CD8-positive, alpha-beta memory T cell (primary cell): ENCODE results near the gene PTS. TPM values are rescaled to one million over a fixed set of nuclear protein-coding genes. Genes with fewer than 3 reads are reported as not detected.
A peak's percentile ranks its signal among the peaks of the same experiment; 100 is the strongest.

Experiments
- CTCF ChIA-PET: fragments of 350-600 bp; sonication (Branson Sonifier 250); formaldehyde crosslinking; loops from one replicate; lab custom pipeline; 2021; ENCODE audit warnings: antibody characterized with exemption; lab: Charles Lee
- POLR2A ChIA-PET: fragments of 350-600 bp; sonication (Branson Sonifier 250); formaldehyde crosslinking; loops from one replicate; lab custom pipeline; 2021; ENCODE audit warnings: antibody characterized with exemption; lab: Charles Lee
- DNase-seq, 5 donors: peaks; one replicate each; pipeline versions ENCODE4 v3.0.0 to v3.0.0-alpha.2; 2020 to 2022; ENCODE audit warnings: mixed read lengths in 1 of 5
- H3K27ac ChIP-seq: one replicate; pipeline ENCODE4 v1.7.0; 2013; ENCODE audit warnings: low read depth, mild to moderate bottlenecking, low read length, moderate library complexity
- H3K27me3 ChIP-seq: 2 replicates; pipeline ENCODE4 v1.7.0; 2013; ENCODE audit warnings: low read length, mild to moderate bottlenecking; ENCODE audit not compliant: insufficient read depth, poor library complexity, severe bottlenecking
- H3K36me3 ChIP-seq: 2 replicates; pipeline ENCODE4 v1.7.0; 2013; ENCODE audit warnings: mild to moderate bottlenecking, low read length, moderate library complexity; ENCODE audit not compliant: insufficient read depth
- H3K4me1 ChIP-seq: 2 replicates; pipeline ENCODE4 v1.7.0; 2013; ENCODE audit warnings: mild to moderate bottlenecking, low read length, moderate library complexity; ENCODE audit not compliant: insufficient read depth
- H3K4me3 ChIP-seq: 2 replicates; pipeline ENCODE4 v1.7.0; 2013; ENCODE audit warnings: mild to moderate bottlenecking, low read length
- H3K9me3 ChIP-seq: 2 replicates; pipeline ENCODE4 v1.7.0; 2013; ENCODE audit warnings: mild to moderate bottlenecking, low read length
- H3K27ac Mint-ChIP-seq, 8 donors: one replicate each; pipeline ENCODE4 v1.8.0; 2020 to 2021; ENCODE audit warnings: mixed read lengths in 8 of 8, mild to moderate bottlenecking in 6 of 8, inconsistent platforms in 3 of 8, moderate library complexity in 3 of 8
- H3K27me3 Mint-ChIP-seq, 2 donors: one replicate each; pipeline ENCODE4 v1.8.0; 2020 to 2021; ENCODE audit warnings: mixed read lengths in 2 of 2, mild to moderate bottlenecking in 1 of 2, moderate library complexity in 1 of 2
- H3K36me3 Mint-ChIP-seq, 3 donors: one replicate each; pipeline ENCODE4 v1.8.0; 2020 to 2021; ENCODE audit warnings: mixed read lengths in 3 of 3, inconsistent platforms in 1 of 3, mild to moderate bottlenecking in 1 of 3
- H3K4me1 Mint-ChIP-seq, 3 donors: one replicate each; pipeline ENCODE4 v1.8.0; 2020 to 2021; ENCODE audit warnings: mixed read lengths in 3 of 3, inconsistent platforms in 1 of 3, mild to moderate bottlenecking in 1 of 3
- H3K4me3 Mint-ChIP-seq, 7 donors: one replicate each; pipeline ENCODE4 v1.8.0; 2020 to 2021; ENCODE audit warnings: mixed read lengths in 7 of 7, mild to moderate bottlenecking in 6 of 7, moderate library complexity in 4 of 7, inconsistent platforms in 2 of 7
- H3K9me3 Mint-ChIP-seq, 5 donors: one replicate each; pipeline ENCODE4 v1.8.0; 2020 to 2022; ENCODE audit warnings: mixed read lengths in 5 of 5, mild to moderate bottlenecking in 3 of 5, moderate library complexity in 2 of 5, inconsistent platforms in 1 of 5
- polyA plus RNA-seq: library from polyadenylated mRNA; unstranded; fragments of 300-500 nt; fragmentation: Illumina TruSeq; gene quantifications from one replicate; pipeline ENCODE4 v1.2.3, GENCODE V29; 2021
- total RNA-seq, 2 experiments: library from RNA; stranded (reverse); gene quantifications; one replicate each; pipeline ENCODE4 v1.2.3, GENCODE V29; 2021

Gene PTS
- total and polyA plus RNA-seq, 3 experiments from 2014 or later = 11.6 to 40.8 (median 38.4) TPM

- Histone ChIP-seq H3K27me3 (no peaks in the 10 kb centered on the region), H3K4me3 (no peak overlapping the region), H3K9me3 (no peaks in the 10 kb centered on the region), H3K27ac (no peak overlapping the region), H3K4me1 (no peaks in the 10 kb centered on the region), H3K36me3 (no peaks in the 10 kb centered on the region)
- H3K4me3 Mint-ChIP-seq = no peak overlapping the region
- H3K9me3 Mint-ChIP-seq = no peaks in the 10 kb centered on the region
- H3K27me3 Mint-ChIP-seq = peaks cover 2 to 20% of the 10 kb centered on the region in 2 donors
- no peak overlapping the region for H3K27ac Mint-ChIP-seq
- H3K4me1 Mint-ChIP-seq = peaks cover 0 to 5% (median 0%) of the 10 kb centered on the region in 3 donors
- ChIA-PET CTCF (interaction anchor here (0.6 to 0.8 kb wide), 2 partner anchors 68 to 344 kb away, joined by 3 read pairs; no protein-coding TSS in a partner anchor), POLR2A (no interaction called here)
- no peak for DNase-seq
- H3K36me3 Mint-ChIP-seq = no peaks in the 10 kb centered on the region
Observed at GRCh38 chr11:112212290-112212689, 13.9 kb upstream of the PTS start.

GRCh38 chr11:112212710-112213109, 13.5 kb upstream of the PTS start:
- Histone ChIP-seq H3K9me3 (no peaks in the 10 kb centered on the region), H3K4me1 (no peaks in the 10 kb centered on the region), H3K27ac (no peak overlapping the region), H3K36me3 (no peaks in the 10 kb centered on the region), H3K4me3 (no peak overlapping the region), H3K27me3 (no peaks in the 10 kb centered on the region)
- no peaks in the 10 kb centered on the region for H3K9me3 Mint-ChIP-seq
- no peak overlapping the region for H3K4me3 Mint-ChIP-seq
- H3K4me1 Mint-ChIP-seq = peaks cover 0 to 5% (median 0%) of the 10 kb centered on the region in 3 donors
- no peak overlapping the region for H3K27ac Mint-ChIP-seq
- no peak for DNase-seq
- peaks cover 2 to 20% of the 10 kb centered on the region in 2 donors for H3K27me3 Mint-ChIP-seq
- no peaks in the 10 kb centered on the region for H3K36me3 Mint-ChIP-seq
- ChIA-PET POLR2A (no interaction called here), CTCF (interaction anchor here (0.6 to 3.4 kb wide), 3 partner anchors 68 to 343 kb away, joined by 3 to 20 read pairs (median 3); no protein-coding TSS in a partner anchor)

GRCh38 chr11:112213753-112214152, 12.5 kb upstream of the PTS start:
- Histone ChIP-seq H3K4me3 (no peak overlapping the region), H3K36me3 (no peaks in the 10 kb centered on the region), H3K27ac (no peak overlapping the region), H3K27me3 (no peaks in the 10 kb centered on the region), H3K4me1 (no peaks in the 10 kb centered on the region), H3K9me3 (no peaks in the 10 kb centered on the region)
- no peaks in the 10 kb centered on the region for H3K36me3 Mint-ChIP-seq
- ChIA-PET POLR2A (no interaction called here), CTCF (interaction anchor here (3.4 kb wide), 1 partner anchor 66 kb away, joined by 20 read pairs; no protein-coding TSS in a partner anchor)
- no peak overlapping the region for H3K4me3 Mint-ChIP-seq
- no peak for DNase-seq
- no peaks in the 10 kb centered on the region for H3K9me3 Mint-ChIP-seq
- H3K4me1 Mint-ChIP-seq = peaks cover 0 to 5% (median 0%) of the 10 kb centered on the region in 3 donors
- H3K27ac Mint-ChIP-seq = no peak overlapping the region
- H3K27me3 Mint-ChIP-seq = peaks cover 0 to 15% of the 10 kb centered on the region in 2 donors

- Mint-ChIP-seq H3K4me1 (peaks cover 4 to 8% (median 5%) of the 10 kb centered on the region in 3 donors), H3K36me3 (no peaks in the 10 kb centered on the region), H3K27ac (no peak overlapping the region), H3K9me3 (no peaks in the 10 kb centered on the region), H3K27me3 (peaks cover 0 to 9% of the 10 kb centered on the region in 2 donors), H3K4me3 (no peak overlapping the region)
- ChIA-PET CTCF (interaction anchor here (3.4 kb wide), 1 partner anchor 65 kb away, joined by 20 read pairs; no protein-coding TSS in a partner anchor), POLR2A (no interaction called here)
- no peaks in the 10 kb centered on the region for H3K4me1 ChIP-seq
- H3K27me3 ChIP-seq = no peaks in the 10 kb centered on the region
- no peak for DNase-seq
- H3K4me3 ChIP-seq = no peak overlapping the region
- H3K27ac ChIP-seq = no peak overlapping the region
- H3K36me3 ChIP-seq = no peaks in the 10 kb centered on the region
- no peaks in the 10 kb centered on the region for H3K9me3 ChIP-seq
Observed at GRCh38 chr11:112215621-112216020, 10.6 kb upstream of the PTS start.

GRCh38 chr11:112216561-112217105, 9.6 kb upstream of the PTS start:
- POLR2A ChIA-PET = no interaction called here
- H3K27ac Mint-ChIP-seq = no peak overlapping the region
- peaks cover 0 to 9% of the 10 kb centered on the region in 2 donors for H3K27me3 Mint-ChIP-seq
- Histone ChIP-seq H3K27me3 (no peaks in the 10 kb centered on the region), H3K36me3 (no peaks in the 10 kb centered on the region), H3K27ac (no peak overlapping the region), H3K9me3 (no peaks in the 10 kb centered on the region), H3K4me3 (no peak overlapping the region), H3K4me1 (no peaks in the 10 kb centered on the region)
- H3K4me1 Mint-ChIP-seq = peaks cover 3 to 5% (median 4%) of the 10 kb centered on the region in 3 donors
- DNase-seq = no peak
- H3K4me3 Mint-ChIP-seq = no peak overlapping the region
- H3K9me3 Mint-ChIP-seq = no peaks in the 10 kb centered on the region
- no peaks in the 10 kb centered on the region for H3K36me3 Mint-ChIP-seq
- CTCF ChIA-PET = interaction anchor here (8.4 kb wide), 1 partner anchor 62 kb away, joined by 198 read pairs; no protein-coding TSS in a partner anchor

GRCh38 chr11:112219476-112220232, 6.6 kb upstream of the PTS start:
- Histone ChIP-seq H3K4me1 (no peaks in the 10 kb centered on the region), H3K36me3 (no peaks in the 10 kb centered on the region), H3K4me3 (no peak overlapping the region), H3K9me3 (no peaks in the 10 kb centered on the region), H3K27ac (no peak overlapping the region), H3K27me3 (no peaks in the 10 kb centered on the region)
- POLR2A ChIA-PET = interaction anchor here (0.6 kb wide), 1 partner anchor 60 kb away, joined by 3 read pairs; no protein-coding TSS in a partner anchor
- CTCF ChIA-PET = interaction anchor here (0.9 to 8.4 kb wide), 14 partner anchors 10 to 1579 kb away, joined by 3 to 198 read pairs (median 4); no protein-coding TSS in a partner anchor
- Mint-ChIP-seq H3K9me3 (no peaks in the 10 kb centered on the region), H3K4me3 (peak overlapping the region in 1 of 7 donors; percentile 41), H3K27me3 (no peaks in the 10 kb centered on the region), H3K27ac (peak overlapping the region in 5 of 8 donors; percentile 4 to 78 (median 27)), H3K36me3 (no peaks in the 10 kb centered on the region), H3K4me1 (peaks cover 2 to 5% (median 4%) of the 10 kb centered on the region in 3 donors)
- DNase-seq = peak in 4 of 5 donors; percentile 18 to 68 (median 59)

- Mint-ChIP-seq H3K36me3 (peaks cover 0 to 4% (median 0%) of the 10 kb centered on the region in 3 donors), H3K4me1 (peaks cover 4 to 10% (median 7%) of the 10 kb centered on the region in 3 donors), H3K27me3 (no peaks in the 10 kb centered on the region), H3K27ac (no peak overlapping the region), H3K4me3 (no peak overlapping the region), H3K9me3 (no peaks in the 10 kb centered on the region)
- no peak overlapping the region for H3K27ac ChIP-seq
- DNase-seq = no peak
- H3K27me3 ChIP-seq = no peaks in the 10 kb centered on the region
- no peaks in the 10 kb centered on the region for H3K36me3 ChIP-seq
- no peaks in the 10 kb centered on the region for H3K4me1 ChIP-seq
- H3K9me3 ChIP-seq = no peaks in the 10 kb centered on the region
- ChIA-PET CTCF (interaction anchor here (0.9 to 8.4 kb wide), 5 partner anchors 11 to 367 kb away, joined by 4 to 198 read pairs (median 4); no protein-coding TSS in a partner anchor), POLR2A (interaction anchor here (1.2 kb wide), 1 partner anchor 59 kb away, joined by 3 read pairs; no protein-coding TSS in a partner anchor)
- no peak overlapping the region for H3K4me3 ChIP-seq
Observed at GRCh38 chr11:112221274-112221835, 4.9 kb upstream of the PTS start.
